Endothelial cell (in vitro differentiated cells): ENCODE data around the gene CXCL8. TPM values are rescaled to one million over a fixed set of nuclear protein-coding genes. Genes with fewer than 3 reads are reported as not detected.

Experiments used
- DNase-seq: peaks from one replicate; pipeline ENCODE4 v3.0.0; 2021; ENCODE audit warnings: low spot score
- H3K27ac Mint-ChIP-seq: one replicate; pipeline ENCODE4 v1.8.0; 2021; ENCODE audit warnings: mixed read lengths, inconsistent platforms; ENCODE audit not compliant: unreplicated experiment
- H3K27me3 Mint-ChIP-seq: one replicate; pipeline ENCODE4 v1.8.0; 2021; ENCODE audit warnings: mild to moderate bottlenecking, moderate library complexity, mixed read lengths, inconsistent platforms; ENCODE audit not compliant: unreplicated experiment
- H3K36me3 Mint-ChIP-seq: one replicate; pipeline ENCODE4 v1.8.0; 2021; ENCODE audit warnings: mild to moderate bottlenecking, low read depth, mixed read lengths, inconsistent platforms; ENCODE audit not compliant: unreplicated experiment
- H3K4me1 Mint-ChIP-seq: one replicate; pipeline ENCODE4 v1.8.0; 2021; ENCODE audit warnings: mild to moderate bottlenecking, mixed read lengths, inconsistent platforms; ENCODE audit not compliant: unreplicated experiment
- H3K4me3 Mint-ChIP-seq: one replicate; pipeline ENCODE4 v1.8.0; 2021; ENCODE audit warnings: mild to moderate bottlenecking, mixed read lengths, inconsistent platforms; ENCODE audit not compliant: unreplicated experiment
- H3K9me3 Mint-ChIP-seq: one replicate; pipeline ENCODE4 v1.8.0; 2021; ENCODE audit warnings: mixed read lengths, inconsistent platforms; ENCODE audit not compliant: unreplicated experiment
- total RNA-seq: library from RNA; stranded (reverse); fragmentation: NEBNext Ultra II Directional; extraction: Animal tissue kit (Norgen Biotek cat#: 25700); gene quantifications from one replicate; pipeline ENCODE4 v1.2.1, GENCODE V29; 2021; ENCODE audit not compliant: unreplicated experiment
- TF ChIP-seq, protein P1 (sequence below): fragments of 200-600 bp; sonication (generic); IDR thresholded peaks from one replicate; pipeline ENCODE4 v1.5.0; 2021; ENCODE audit warnings: antibody characterized with exemption; ENCODE audit not compliant: unreplicated experiment

The CXCL8 gene
- total RNA-seq, 1 donor from 2014 or later: not detected

- TF ChIP-seq, protein P1, sequence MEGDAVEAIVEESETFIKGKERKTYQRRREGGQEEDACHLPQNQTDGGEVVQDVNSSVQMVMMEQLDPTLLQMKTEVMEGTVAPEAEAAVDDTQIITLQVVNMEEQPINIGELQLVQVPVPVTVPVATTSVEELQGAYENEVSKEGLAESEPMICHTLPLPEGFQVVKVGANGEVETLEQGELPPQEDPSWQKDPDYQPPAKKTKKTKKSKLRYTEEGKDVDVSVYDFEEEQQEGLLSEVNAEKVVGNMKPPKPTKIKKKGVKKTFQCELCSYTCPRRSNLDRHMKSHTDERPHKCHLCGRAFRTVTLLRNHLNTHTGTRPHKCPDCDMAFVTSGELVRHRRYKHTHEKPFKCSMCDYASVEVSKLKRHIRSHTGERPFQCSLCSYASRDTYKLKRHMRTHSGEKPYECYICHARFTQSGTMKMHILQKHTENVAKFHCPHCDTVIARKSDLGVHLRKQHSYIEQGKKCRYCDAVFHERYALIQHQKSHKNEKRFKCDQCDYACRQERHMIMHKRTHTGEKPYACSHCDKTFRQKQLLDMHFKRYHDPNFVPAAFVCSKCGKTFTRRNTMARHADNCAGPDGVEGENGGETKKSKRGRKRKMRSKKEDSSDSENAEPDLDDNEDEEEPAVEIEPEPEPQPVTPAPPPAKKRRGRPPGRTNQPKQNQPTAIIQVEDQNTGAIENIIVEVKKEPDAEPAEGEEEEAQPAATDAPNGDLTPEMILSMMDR: no peak
- Mint-ChIP-seq H3K4me3 (no peak overlapping the region), H3K36me3 (no peaks in the 10 kb centered on the region), H3K27me3 (peaks cover 4% of the 10 kb centered on the region), H3K27ac (no peak overlapping the region), H3K4me1 (peaks cover 10% of the 10 kb centered on the region), H3K9me3 (no peaks in the 10 kb centered on the region)
- DNase-seq: no peak
Observed at GRCh38 chr4:73723023-73723422, 17.3 kb upstream of the CXCL8 start.

DNA sequence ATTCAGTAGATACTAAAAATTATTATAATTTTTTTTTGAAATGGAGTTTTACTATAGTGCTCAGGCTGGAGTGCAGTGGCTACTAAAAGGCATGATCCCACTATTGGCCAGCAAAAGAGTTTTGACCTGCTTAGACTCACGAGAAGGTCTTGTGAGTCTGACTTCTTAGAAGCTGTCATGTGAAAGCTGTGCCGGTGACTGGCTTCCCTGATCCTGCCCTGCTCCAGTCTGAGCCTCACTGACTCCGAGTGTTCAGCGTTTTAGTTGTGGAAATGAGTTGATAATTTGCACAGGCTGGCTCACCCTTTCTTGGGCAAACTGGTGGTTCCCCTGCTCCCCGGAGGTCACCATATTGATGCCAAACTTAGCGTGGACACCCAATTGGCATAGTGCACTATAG is 16.4 kb upstream of the CXCL8 start:
- peaks cover 3% of the 10 kb centered on the region for H3K27me3 Mint-ChIP-seq
- TF ChIP-seq, protein P1: no peak
- no peaks in the 10 kb centered on the region for H3K9me3 Mint-ChIP-seq
- DNase-seq: no peak
- no peak overlapping the region for H3K4me3 Mint-ChIP-seq
- H3K27ac Mint-ChIP-seq: no peak overlapping the region
- H3K36me3 Mint-ChIP-seq: no peaks in the 10 kb centered on the region
- H3K4me1 Mint-ChIP-seq: peaks cover 11% of the 10 kb centered on the region

DNA sequence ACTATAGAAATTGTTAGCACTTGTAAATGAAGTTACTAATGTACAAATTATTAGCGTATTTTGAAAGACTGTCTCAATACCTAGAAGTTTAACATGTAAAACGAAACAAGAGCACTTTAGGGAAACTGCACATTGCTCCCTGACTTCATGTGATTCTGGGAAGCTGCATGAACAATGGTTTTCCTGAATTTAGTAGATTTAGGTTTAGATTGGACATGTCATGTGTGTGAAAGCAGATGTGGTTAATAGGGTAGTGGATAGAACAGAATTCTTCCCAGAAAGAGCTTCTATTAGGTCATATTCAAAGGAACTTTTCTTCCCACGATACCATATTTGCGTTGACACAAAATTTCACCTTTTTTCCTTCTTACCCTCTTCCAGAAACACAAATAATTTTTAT is 14.9 kb upstream of the CXCL8 start:
- Mint-ChIP-seq H3K4me3 (no peak overlapping the region), H3K36me3 (no peaks in the 10 kb centered on the region), H3K9me3 (no peaks in the 10 kb centered on the region), H3K27me3 (peaks cover 3% of the 10 kb centered on the region), H3K27ac (no peak overlapping the region), H3K4me1 (peaks cover 11% of the 10 kb centered on the region)
- DNase-seq: no peak
- TF ChIP-seq, protein P1: no peak

DNA sequence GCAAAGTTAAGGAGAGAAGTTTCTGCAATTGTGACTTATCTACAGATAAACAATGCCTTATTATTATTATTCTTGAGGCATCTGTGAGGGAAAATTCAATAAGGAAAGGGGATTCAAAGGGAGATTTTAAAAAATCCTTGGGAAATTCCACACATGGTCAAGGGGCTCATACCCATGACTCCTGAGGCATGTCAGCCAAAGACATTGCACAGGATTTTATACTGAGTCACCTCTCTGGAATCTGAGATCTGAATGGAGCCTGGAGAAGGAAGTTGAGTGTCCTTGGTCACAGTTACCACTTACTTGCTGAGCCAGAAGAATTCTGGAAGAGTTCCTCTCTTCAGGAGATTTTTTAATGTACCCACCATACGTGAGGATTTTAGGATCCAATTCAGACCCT is 14.4 kb upstream of the CXCL8 start:
- TF ChIP-seq, protein P1: no peak
- no peaks in the 10 kb centered on the region for H3K36me3 Mint-ChIP-seq
- no peak overlapping the region for H3K27ac Mint-ChIP-seq
- peaks cover 3% of the 10 kb centered on the region for H3K27me3 Mint-ChIP-seq
- DNase-seq: no peak
- H3K9me3 Mint-ChIP-seq: no peaks in the 10 kb centered on the region
- peaks cover 13% of the 10 kb centered on the region for H3K4me1 Mint-ChIP-seq
- no peak overlapping the region for H3K4me3 Mint-ChIP-seq

- Mint-ChIP-seq H3K4me1 (peaks cover 29% of the 10 kb centered on the region), H3K9me3 (no peaks in the 10 kb centered on the region), H3K27ac (peak overlapping the region; percentile 22), H3K36me3 (no peaks in the 10 kb centered on the region), H3K27me3 (peaks cover 3% of the 10 kb centered on the region), H3K4me3 (no peak overlapping the region)
- no peak for DNase-seq
- TF ChIP-seq, protein P1: no peak
Observed at GRCh38 chr4:73727685-73728084, 12.7 kb upstream of the CXCL8 start.
